Loucy (cell line): ENCODE measurements around the gene SLC19A1.

Source experiments
- H2AFZ ChIP-seq: fragments of 200-600 bp; sonication (generic); 2 replicates; pipeline ENCODE4 v1.6.0; 2016; ENCODE audit warnings: antibody characterized with exemption, mild to moderate bottlenecking, low read length, moderate library complexity
- H3F3A ChIP-seq: fragments of 200-600 bp; 2 replicates; pipeline ENCODE4 v1.6.0; 2016; ENCODE audit warnings: antibody characterized with exemption, low read depth, mild to moderate bottlenecking
- H3K27me3 ChIP-seq: fragments of 200-600 bp; sonication (generic); 2 replicates; pipeline ENCODE4 v1.6.1; 2014; ENCODE audit warnings: low read length, mild to moderate bottlenecking; ENCODE audit not compliant: insufficient read depth, poor library complexity, severe bottlenecking
- H3K36me3 ChIP-seq: fragments of 200-600 bp; sonication (generic); 2 replicates; pipeline ENCODE4 v1.6.1; 2016; ENCODE audit warnings: low read length; ENCODE audit not compliant: insufficient read depth
- H3K4me1 ChIP-seq: fragments of 200-600 bp; sonication (generic); 2 replicates; pipeline ENCODE4 v1.5.1; 2014; ENCODE audit warnings: low read length, mild to moderate bottlenecking; ENCODE audit not compliant: insufficient read depth, poor library complexity, severe bottlenecking
- H3K4me2 ChIP-seq: fragments of 200-600 bp; sonication (generic); 2 replicates; pipeline ENCODE4 v1.6.0; 2014; ENCODE audit warnings: antibody characterized with exemption, low read length, low read depth, mild to moderate bottlenecking; ENCODE audit not compliant: poor library complexity, severe bottlenecking
- H3K4me3 ChIP-seq: fragments of 200-600 bp; sonication (generic); 2 replicates; pipeline ENCODE4 v1.5.1; 2014; ENCODE audit warnings: low read length, mild to moderate bottlenecking, mixed read lengths; ENCODE audit not compliant: poor library complexity, severe bottlenecking
- H3K79me2 ChIP-seq: fragments of 200-600 bp; sonication (generic); 2 replicates; pipeline ENCODE4 v1.6.1; 2014; ENCODE audit warnings: low read length; ENCODE audit not compliant: insufficient read depth
- H3K9ac ChIP-seq: fragments of 200-600 bp; sonication (generic); 2 replicates; pipeline ENCODE4 v1.6.0; 2014; ENCODE audit warnings: mild to moderate bottlenecking, low read depth, low read length, moderate library complexity; ENCODE audit not compliant: poor library complexity, severe bottlenecking
- H3K9me2 ChIP-seq: fragments of 200-600 bp; sonication (generic); replicated peaks from 2 replicates; pipeline ENCODE4 v1.6.1; 2016; ENCODE audit warnings: low read depth, low read length, mixed read lengths
- H3K9me3 ChIP-seq: fragments of 200-600 bp; sonication (generic); 2 replicates; pipeline ENCODE4 v1.6.1; 2014; ENCODE audit warnings: mild to moderate bottlenecking, antibody characterized with exemption, low read length, low read depth; ENCODE audit not compliant: insufficient read depth
- H4K20me1 ChIP-seq: fragments of 200-600 bp; sonication (generic); 2 replicates; pipeline ENCODE4 v1.6.0; 2014; ENCODE audit warnings: antibody characterized with exemption, low read length, mild to moderate bottlenecking; ENCODE audit not compliant: insufficient read depth, poor library complexity, severe bottlenecking
- EZH2phosphoT487 ChIP-seq: fragments of 200-600 bp; IDR thresholded peaks from 2 replicates; pipeline ENCODE4 v1.6.1; 2018; ENCODE audit warnings: antibody characterized with exemption, mild to moderate bottlenecking, moderate library complexity, borderline replicate concordance
- TF ChIP-seq, protein P1 (sequence below): fragments of 200-600 bp; sonication (generic); conservative IDR thresholded peaks from 2 replicates; pipeline ENCODE4 v1.5.1; 2014; ENCODE audit warnings: mild to moderate bottlenecking, antibody characterized with exemption, low read length

Gene SLC19A1

GRCh38 chr21:45515241-45516061 lies 26.8 kb downstream of the SLC19A1 start:
- no peaks in the 10 kb centered on the region for H3K4me1 ChIP-seq
- H3K4me2 ChIP-seq, result no peak overlapping the region
- no peaks in the 10 kb centered on the region for H3K79me2 ChIP-seq
- H2AFZ ChIP-seq, result no peak overlapping the region
- H3K9me2 ChIP-seq, result no peaks in the 10 kb centered on the region
- no peaks in the 10 kb centered on the region for H4K20me1 ChIP-seq
- H3K9me3 ChIP-seq, result peaks cover 26% of the 10 kb centered on the region; the same call in 1 of the 2 replicates
- no peak overlapping the region for H3K4me3 ChIP-seq
- H3K27me3 ChIP-seq, result no peaks in the 10 kb centered on the region
- no peak for TF ChIP-seq EZH2phosphoT487
- TF ChIP-seq, protein P1, sequence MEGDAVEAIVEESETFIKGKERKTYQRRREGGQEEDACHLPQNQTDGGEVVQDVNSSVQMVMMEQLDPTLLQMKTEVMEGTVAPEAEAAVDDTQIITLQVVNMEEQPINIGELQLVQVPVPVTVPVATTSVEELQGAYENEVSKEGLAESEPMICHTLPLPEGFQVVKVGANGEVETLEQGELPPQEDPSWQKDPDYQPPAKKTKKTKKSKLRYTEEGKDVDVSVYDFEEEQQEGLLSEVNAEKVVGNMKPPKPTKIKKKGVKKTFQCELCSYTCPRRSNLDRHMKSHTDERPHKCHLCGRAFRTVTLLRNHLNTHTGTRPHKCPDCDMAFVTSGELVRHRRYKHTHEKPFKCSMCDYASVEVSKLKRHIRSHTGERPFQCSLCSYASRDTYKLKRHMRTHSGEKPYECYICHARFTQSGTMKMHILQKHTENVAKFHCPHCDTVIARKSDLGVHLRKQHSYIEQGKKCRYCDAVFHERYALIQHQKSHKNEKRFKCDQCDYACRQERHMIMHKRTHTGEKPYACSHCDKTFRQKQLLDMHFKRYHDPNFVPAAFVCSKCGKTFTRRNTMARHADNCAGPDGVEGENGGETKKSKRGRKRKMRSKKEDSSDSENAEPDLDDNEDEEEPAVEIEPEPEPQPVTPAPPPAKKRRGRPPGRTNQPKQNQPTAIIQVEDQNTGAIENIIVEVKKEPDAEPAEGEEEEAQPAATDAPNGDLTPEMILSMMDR, result no peak
- peaks cover 44% of the 10 kb centered on the region for H3K36me3 ChIP-seq
- H3K9ac ChIP-seq, result no peak overlapping the region
- H3F3A ChIP-seq, result no peaks in the 10 kb centered on the region

- Histone ChIP-seq H4K20me1 (no peaks in the 10 kb centered on the region), H3K79me2 (no peaks in the 10 kb centered on the region), H3K36me3 (peaks cover 34% of the 10 kb centered on the region), H3K9me2 (no peaks in the 10 kb centered on the region), H3K4me2 (no peak overlapping the region), H3K4me3 (no peak overlapping the region), H3K27me3 (no peaks in the 10 kb centered on the region), H3K9me3 (peaks cover 17% of the 10 kb centered on the region; the same call in 1 of the 2 replicates), H3F3A (no peaks in the 10 kb centered on the region), H3K9ac (no peak overlapping the region), H3K4me1 (no peaks in the 10 kb centered on the region), H2AFZ (no peak overlapping the region)
- TF ChIP-seq, protein P1, result no peak
- no peak for TF ChIP-seq EZH2phosphoT487
Measured at GRCh38 chr21:45514311-45515021, 27.8 kb downstream of the SLC19A1 start.

- TF ChIP-seq, protein P1, result no peak
- no peak for TF ChIP-seq EZH2phosphoT487
Measured at GRCh38 chr21:45513741-45514310, 28.4 kb downstream of the SLC19A1 start.

More at GRCh38 chr21:45513741-45514310, 28.4 kb downstream of the SLC19A1 start:
- Histone ChIP-seq H3K4me1 (no peaks in the 10 kb centered on the region), H3K27me3 (no peaks in the 10 kb centered on the region), H3K4me3 (no peak overlapping the region), H4K20me1 (no peaks in the 10 kb centered on the region), H2AFZ (no peak overlapping the region), H3F3A (no peaks in the 10 kb centered on the region), H3K9ac (no peak overlapping the region), H3K79me2 (no peaks in the 10 kb centered on the region), H3K4me2 (no peak overlapping the region), H3K9me2 (no peaks in the 10 kb centered on the region), H3K36me3 (peaks cover 33% of the 10 kb centered on the region), H3K9me3 (peaks cover 11% of the 10 kb centered on the region; the same call in 1 of the 2 replicates)
